Left ventricle myocardium superior (tissue), 1 donor: ENCODE data around the gene FLOT2. TPM values are rescaled to one million over a fixed set of nuclear protein-coding genes. Genes with fewer than 3 reads are reported as not detected.
"Not testable (repeated sequence)": the region's sequence is repeated elsewhere in the genome, so short reads cannot be mapped to it uniquely, and the experiment has no call there.

Experiments
- ATAC-seq: fragments of 200-7000 bp; cut with Tn5 transposase; one replicate; pipeline ENCODE4 v1.9.1; 2020; ENCODE audit warnings: mild to moderate bottlenecking, moderate library complexity
- DNase-seq: peaks from one replicate; pipeline ENCODE4 v3.0.0-alpha.2; 2020
- intact Hi-C: fragments of 100-400 bp; cut with micrococcal nuclease; formaldehyde crosslinking; loops from one replicate; pipeline ENCODE4 v1.11.0; 2022
- total RNA-seq: library from RNA; stranded (reverse); fragmentation: NEBNext Ultra II Directional; extraction: Animal tissue kit (Norgen Biotek cat#: 25700); gene quantifications from one replicate; pipeline ENCODE4 v1.2.1, GENCODE V29; 2021
- donor health status: DM: no; HTN: yes; CAD: no; lungs with severe emphysema.

The FLOT2 gene
- total RNA-seq, 1 donor from 2014 or later, result 108 TPM

GRCh38 chr17:28879886-28880571 lies 17.5 kb downstream of the FLOT2 start:
- intact Hi-C loops, result no loop called here
- no peak for ATAC-seq
- peak; percentile 7 for DNase-seq

- intact Hi-C loops, result no loop called here
- no peak for ATAC-seq
These were observed 18.6 kb downstream of the FLOT2 start for GRCh38 chr17:28878981-28879380.

GRCh38 chr17:28878158-28878910 lies 19.2 kb downstream of the FLOT2 start:
- intact Hi-C loops, result no loop called here
- ATAC-seq (no peak), DNase-seq (no peak)

More at GRCh38 chr17:28878981-28879380, 18.6 kb downstream of the FLOT2 start:
- DNase-seq, result peak; percentile 14

- DNase-seq, result peak; percentile 9
- ATAC-seq, intact Hi-C loops: not testable (repeated sequence)
These were observed 20.3 kb downstream of the FLOT2 start for GRCh38 chr17:28877150-28877711.

GRCh38 chr17:28875848-28876550 lies 21.5 kb downstream of the FLOT2 start:
- ATAC-seq (no peak), DNase-seq (peak; percentile 6)
- intact Hi-C loops, result no loop called here

- ATAC-seq, result no peak
- DNase-seq, result no peak
- intact Hi-C loops, result no loop called here
These were observed 22.8 kb downstream of the FLOT2 start for GRCh38 chr17:28874750-28875149.

- ATAC-seq (no peak), DNase-seq (no peak)
- intact Hi-C loops, result no loop called here
These were observed 23.7 kb downstream of the FLOT2 start for GRCh38 chr17:28873839-28874238.

- peak; percentile 9 for DNase-seq
- intact Hi-C loops, result no loop called here
- ATAC-seq, result no peak
These were observed 26.4 kb downstream of the FLOT2 start for GRCh38 chr17:28871056-28871579.

GRCh38 chr17:28867276-28867675 lies 30.3 kb downstream of the FLOT2 start:
- ATAC-seq (no peak), DNase-seq (no peak)
- intact Hi-C loops, result no loop called here

- no peak for ATAC-seq
- peak; percentile 0 for DNase-seq
- intact Hi-C loops, result no loop called here
These were observed 31.4 kb downstream of the FLOT2 start for GRCh38 chr17:28865946-28866752.

- intact Hi-C loops, result no loop called here
- peak; percentile 32 for ATAC-seq
These were observed 32.3 kb downstream of the FLOT2 start for GRCh38 chr17:28864991-28865849.

GRCh38 chr17:28863953-28864352 lies 33.6 kb downstream of the FLOT2 start:
- DNase-seq (no peak), ATAC-seq (no peak)
- intact Hi-C loops, result no loop called here

More at GRCh38 chr17:28864991-28865849, 32.3 kb downstream of the FLOT2 start:
- peak; percentile 32 for DNase-seq

- no peak for DNase-seq
- no peak for ATAC-seq
- intact Hi-C loops, result no loop called here
These were observed 35.0 kb downstream of the FLOT2 start for GRCh38 chr17:28862561-28862960.

- no peak for ATAC-seq
- intact Hi-C loops, result no loop called here
- peak; percentile 11 for DNase-seq
These were observed 35.9 kb downstream of the FLOT2 start for GRCh38 chr17:28861393-28862203.

- ATAC-seq (no peak), DNase-seq (peak; percentile 12)
- intact Hi-C loops, result no loop called here
These were observed 37.1 kb downstream of the FLOT2 start for GRCh38 chr17:28860363-28860808.

- no peak for ATAC-seq
- no peak for DNase-seq
- intact Hi-C loops, result no loop called here
These were observed 38.7 kb downstream of the FLOT2 start for GRCh38 chr17:28858801-28859355.
